HEK293 (cell line): ENCODE measurements around the gene ZNF600.

Source experiments
- SP7 ChIP-seq: fragments of 450-650 bp; formaldehyde crosslinking; IDR thresholded peaks from 2 replicates; pipeline ENCODE4 v1.5.1; 2016; ENCODE audit warnings: missing biosample characterization, missing genetic modification characterization
- TF ChIP-seq, protein P1 (sequence below): fragments of 450-650 bp; formaldehyde crosslinking; IDR thresholded peaks from 2 replicates; pipeline ENCODE4 v1.5.1; 2016; ENCODE audit warnings: missing biosample characterization, missing genetic modification characterization

- TF ChIP-seq SP7 (tag by site-specific recombination): no peak
- TF ChIP-seq, protein P1, sequence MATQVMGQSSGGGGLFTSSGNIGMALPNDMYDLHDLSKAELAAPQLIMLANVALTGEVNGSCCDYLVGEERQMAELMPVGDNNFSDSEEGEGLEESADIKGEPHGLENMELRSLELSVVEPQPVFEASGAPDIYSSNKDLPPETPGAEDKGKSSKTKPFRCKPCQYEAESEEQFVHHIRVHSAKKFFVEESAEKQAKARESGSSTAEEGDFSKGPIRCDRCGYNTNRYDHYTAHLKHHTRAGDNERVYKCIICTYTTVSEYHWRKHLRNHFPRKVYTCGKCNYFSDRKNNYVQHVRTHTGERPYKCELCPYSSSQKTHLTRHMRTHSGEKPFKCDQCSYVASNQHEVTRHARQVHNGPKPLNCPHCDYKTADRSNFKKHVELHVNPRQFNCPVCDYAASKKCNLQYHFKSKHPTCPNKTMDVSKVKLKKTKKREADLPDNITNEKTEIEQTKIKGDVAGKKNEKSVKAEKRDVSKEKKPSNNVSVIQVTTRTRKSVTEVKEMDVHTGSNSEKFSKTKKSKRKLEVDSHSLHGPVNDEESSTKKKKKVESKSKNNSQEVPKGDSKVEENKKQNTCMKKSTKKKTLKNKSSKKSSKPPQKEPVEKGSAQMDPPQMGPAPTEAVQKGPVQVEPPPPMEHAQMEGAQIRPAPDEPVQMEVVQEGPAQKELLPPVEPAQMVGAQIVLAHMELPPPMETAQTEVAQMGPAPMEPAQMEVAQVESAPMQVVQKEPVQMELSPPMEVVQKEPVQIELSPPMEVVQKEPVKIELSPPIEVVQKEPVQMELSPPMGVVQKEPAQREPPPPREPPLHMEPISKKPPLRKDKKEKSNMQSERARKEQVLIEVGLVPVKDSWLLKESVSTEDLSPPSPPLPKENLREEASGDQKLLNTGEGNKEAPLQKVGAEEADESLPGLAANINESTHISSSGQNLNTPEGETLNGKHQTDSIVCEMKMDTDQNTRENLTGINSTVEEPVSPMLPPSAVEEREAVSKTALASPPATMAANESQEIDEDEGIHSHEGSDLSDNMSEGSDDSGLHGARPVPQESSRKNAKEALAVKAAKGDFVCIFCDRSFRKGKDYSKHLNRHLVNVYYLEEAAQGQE (tag by site-specific recombination): no peak
Measured at GRCh38 chr19:52742516-52742915, 44.1 kb downstream of the ZNF600 start.
